GM21423 (cell line): ENCODE data around the gene MS4A10.
A peak's percentile ranks its signal among the peaks of the same experiment; 100 is the strongest.

Source experiments
- ATAC-seq: cut with Tn5 transposase; IDR thresholded peaks from one replicate; pipeline ENCODE4 v1.9.1; 2021; ENCODE audit warnings: mild to moderate bottlenecking, moderate library complexity; ENCODE audit not compliant: unreplicated experiment

Gene MS4A10

DNA sequence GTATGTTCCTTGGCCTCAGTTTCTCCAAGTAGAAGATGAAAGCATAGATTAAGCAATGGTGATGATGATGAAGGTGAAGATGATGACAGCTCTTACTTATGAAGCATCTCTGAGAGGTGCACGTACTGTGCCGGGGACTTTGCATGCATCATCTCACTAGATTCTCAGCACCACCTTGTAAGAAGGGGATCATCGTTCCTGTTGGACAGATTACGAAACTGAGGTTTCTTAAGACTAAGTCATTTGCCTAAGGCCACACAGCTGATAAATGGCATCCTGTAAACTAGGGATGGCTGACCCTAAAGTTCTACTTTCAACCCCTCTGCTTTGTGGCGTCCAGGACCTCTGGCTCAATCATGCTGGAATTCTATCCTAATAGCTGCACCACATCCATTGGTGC, 19.8 kb upstream of the MS4A10 start:
- ATAC-seq = no peak

DNA sequence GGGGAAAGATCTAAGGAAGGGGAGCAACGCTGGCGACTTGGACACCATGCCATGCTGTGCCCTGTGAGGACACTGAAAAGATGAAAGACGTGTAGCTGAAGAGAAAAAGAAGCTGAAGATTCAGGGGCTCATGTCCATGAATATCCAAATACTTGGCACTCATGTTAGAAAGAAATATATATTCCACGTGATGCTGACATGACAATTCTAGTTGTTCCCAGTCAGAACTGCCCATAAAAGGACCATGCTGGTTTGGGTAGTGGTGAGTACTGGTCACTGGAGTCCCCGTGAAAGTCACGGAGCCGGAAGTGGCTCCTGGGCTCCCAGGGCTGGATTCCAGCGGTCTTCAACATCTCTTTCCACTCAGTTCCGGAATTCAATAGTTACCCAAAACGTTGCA, 18.6 kb upstream of the MS4A10 start:
- no peak for ATAC-seq

DNA sequence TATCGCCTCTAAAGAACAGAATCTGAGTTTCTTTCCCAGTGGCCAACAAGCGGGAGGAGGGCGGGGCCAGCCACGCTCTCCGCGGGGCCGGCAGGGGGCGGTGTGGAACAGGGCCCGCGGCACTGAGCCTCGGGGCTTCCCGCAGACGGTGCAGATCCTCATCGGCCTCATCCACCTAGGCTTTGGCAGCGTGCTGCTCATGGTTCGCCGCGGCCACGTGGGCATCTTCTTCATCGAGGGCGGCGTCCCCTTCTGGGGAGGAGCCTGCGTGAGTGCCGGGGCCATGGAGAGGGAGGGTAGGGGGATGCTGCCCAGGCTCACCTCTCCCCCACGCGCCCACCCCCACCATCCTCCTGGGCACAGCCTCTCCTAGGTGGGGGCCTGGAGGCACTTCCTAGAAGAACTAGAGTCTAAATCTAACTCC, 17.7 kb upstream of the MS4A10 start:
- ATAC-seq = no peak

DNA sequence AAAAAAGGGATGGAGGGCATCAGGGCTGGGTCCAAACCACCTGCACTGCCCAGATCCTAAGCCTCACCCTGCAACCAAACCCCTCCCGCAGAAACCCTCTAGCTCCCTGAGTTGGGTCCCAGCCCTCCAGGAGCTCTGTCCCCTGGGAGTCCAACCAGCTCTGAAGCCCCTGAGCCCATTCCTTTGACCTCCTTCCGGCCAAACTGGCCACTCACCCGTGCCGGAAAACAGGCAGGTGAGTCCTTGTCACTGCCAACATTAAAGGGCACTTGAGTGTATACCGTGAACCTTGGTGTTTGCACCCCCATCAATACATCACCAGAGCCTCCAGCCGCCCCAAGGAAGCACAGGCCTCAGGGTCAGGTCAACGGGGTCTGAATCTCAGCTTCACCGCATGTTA, 16.9 kb upstream of the MS4A10 start:
- no peak for ATAC-seq

DNA sequence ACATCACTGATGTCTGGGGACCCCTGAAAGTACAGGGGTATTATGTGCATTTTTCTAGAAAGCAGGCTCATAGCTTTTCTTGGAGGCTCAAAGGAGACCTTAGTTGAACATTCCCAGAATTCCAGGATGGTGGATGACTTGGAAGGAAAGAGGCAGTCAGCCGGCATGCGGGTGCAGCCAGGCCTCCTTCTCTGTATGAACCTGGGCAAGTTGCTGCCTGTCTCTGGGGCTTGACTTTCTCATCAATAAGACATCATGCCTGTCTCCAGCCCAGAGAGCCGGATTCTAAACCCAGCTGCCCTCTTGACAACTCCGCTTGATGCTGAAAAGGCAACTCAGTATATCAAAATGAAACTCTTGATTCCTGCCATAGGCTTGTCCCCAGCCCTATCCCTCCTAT, 15.9 kb upstream of the MS4A10 start:
- ATAC-seq = no peak

DNA sequence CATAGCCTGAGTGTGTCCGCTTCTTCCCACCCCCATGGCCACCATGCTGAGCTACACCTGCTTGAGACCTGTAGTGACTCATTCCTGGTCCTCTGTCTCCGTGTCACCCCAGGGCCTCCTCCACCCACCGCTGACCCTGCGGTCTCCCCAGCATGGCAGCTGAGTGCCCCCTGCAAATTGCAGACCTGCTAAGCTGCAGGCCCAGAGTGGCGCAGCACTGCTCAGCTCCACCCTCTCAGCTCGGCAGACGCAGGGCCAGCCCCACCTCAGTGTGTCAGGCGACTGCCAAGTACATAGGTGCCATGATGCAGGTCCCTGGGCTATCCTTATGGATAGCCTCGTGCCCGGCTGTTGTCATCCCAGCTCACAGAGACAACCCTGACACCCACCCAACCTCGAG, 15.3 kb upstream of the MS4A10 start:
- ATAC-seq = no peak

DNA sequence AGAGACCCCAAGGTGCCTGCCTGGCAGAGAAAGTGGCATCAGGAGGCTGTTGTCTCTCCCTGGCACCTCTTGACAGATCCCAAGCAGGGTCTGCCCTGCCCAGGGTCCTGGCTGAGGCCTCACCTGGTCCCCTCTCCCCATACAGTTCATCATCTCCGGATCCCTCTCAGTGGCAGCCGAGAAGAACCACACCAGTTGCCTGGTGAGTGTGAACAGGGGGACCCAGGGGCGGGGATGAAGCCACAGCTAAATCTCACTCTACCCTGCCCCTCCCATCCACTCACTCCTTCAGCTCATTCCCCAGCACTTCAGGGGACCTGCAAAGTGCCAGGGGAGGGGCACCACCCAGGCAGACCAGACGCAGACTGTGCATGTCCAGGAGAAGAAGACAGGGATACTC, 14.0 kb upstream of the MS4A10 start:
- no peak for ATAC-seq

DNA sequence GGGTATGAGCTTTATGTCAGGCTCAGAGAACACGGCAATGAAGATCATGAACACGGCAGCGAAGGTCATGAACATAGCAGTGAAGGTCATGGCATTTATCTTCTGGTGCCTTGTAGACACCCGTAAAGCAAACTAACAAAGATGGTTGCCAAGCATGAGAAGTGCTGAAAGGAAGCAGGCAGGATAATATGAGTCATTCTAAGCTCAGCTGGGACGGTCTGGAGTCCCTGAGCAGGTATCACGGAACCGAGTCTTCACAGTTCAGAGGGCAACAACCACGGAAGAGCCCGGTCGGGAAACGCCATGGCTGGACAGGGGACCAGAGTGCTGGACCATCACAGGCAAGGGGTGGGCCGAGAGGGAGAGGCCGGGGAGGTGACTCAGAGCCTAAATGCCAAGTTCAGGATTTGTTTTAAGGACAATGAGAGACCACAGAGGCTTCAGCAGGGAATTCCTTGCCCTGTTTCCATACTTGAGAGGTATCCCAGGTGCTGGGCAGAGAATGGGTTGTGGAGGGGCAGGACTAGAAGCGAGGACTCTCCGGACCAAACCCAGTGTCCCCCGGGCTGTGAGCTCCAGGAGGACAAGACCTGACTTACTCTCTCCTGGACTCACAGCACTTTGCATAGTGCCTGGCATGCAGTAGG, 13.1 kb upstream of the MS4A10 start:
- no peak for ATAC-seq

DNA sequence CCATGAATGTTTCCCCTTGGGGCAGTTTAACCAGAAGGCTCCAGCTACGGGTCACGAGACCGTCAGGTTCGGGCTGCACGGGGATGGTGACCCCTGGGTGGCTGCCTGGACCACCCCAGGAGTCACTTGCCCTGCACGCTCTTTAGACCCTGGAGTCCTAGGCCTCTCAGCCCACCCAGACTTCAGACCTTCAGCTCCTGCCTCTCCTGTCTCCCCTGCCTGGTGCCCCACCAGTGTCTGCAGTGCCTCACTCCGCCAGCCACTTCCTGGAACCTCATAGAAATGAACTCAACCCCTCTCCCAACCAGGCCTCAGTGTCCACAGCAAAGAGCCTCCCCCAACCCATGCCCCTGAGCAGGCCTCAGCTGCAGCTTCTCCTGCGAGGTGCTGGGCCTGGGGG, 12.5 kb upstream of the MS4A10 start:
- no peak for ATAC-seq

DNA sequence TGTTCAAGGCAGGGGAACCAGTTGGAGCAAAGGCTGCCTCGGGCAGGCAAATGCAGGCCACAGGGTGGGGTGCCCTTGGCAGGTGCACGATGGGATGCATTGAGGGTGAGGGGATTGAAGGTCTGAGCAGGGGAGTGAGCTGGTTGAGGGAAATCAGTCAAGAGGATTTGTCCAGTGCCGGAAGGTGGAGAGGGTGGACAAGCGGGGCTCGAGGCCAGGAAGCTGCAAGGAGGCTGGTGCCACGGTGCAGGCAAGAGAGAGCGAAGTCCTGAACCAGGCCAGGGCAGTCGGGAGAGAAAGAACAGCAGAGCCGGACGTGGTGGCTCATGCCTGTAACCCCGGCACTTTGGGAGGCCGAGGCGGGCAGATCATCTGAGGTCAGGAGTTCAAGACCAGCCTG, 10.4 kb upstream of the MS4A10 start:
- ATAC-seq = no peak

DNA sequence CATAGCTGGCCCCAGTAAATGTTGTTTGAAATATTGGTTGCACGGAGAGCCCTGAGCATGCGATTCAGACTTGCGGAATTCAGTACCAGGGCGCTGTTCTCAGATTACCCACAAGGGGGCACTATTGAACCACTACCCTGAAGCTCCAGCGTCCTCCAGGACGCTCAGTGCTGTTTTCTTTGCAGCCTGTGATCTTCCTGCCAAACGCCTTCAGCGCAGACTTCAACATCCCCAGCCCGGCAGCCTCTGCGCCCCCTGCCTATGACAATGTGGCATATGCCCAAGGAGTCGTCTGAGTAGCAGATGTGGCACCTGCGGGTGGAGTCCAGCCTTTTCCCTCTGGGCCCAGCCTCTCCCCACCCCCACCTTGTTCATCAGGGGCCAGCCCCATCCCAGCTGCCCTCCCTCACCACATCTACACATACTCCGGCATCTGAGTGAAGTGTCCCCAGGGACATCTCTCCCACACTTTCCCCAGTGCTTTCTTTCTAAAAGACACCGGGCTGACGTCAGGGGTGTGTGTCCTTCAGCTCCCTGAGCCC, 9.6 kb upstream of the MS4A10 start:
- peak; percentile 77 for ATAC-seq

DNA sequence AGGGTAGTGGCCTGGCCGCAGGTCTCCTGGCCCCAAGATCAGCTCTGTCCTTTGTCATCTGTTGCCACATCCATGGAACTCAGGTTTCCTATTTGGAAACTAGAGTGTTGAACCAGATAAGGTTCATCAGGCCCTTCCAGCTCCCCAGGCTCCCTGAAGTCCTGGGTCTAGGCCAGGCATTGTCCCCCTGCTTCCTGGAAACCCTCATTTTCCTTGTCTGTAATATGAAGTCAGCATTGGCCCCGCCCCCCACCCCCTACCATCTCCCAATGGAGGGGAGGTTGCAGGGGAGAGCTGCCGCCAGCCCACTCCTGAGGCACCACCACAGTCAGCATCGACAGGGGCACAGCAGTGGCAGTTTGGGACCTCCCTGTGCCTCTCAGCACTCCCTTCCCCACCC, 9.0 kb upstream of the MS4A10 start:
- ATAC-seq = no peak

DNA sequence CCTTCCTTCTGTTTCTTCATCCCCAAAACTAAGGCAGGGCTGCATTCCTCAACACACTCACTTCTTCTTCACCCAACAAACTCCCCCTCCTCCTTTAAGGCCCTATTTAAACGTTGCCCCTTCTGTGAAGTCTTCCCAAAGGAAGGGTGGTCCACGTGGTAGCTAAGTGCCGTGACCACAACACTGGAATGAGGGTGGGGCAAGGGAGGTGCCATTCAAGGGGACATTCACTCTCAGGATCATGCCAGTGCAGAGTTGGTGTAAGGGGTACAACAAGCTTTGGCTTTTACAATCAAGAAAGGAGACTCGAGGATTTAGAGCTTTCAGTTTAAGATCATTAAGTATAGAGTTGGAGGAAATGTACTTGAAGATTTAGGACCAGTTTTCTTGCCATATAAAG, 8.0 kb upstream of the MS4A10 start:
- no peak for ATAC-seq

DNA sequence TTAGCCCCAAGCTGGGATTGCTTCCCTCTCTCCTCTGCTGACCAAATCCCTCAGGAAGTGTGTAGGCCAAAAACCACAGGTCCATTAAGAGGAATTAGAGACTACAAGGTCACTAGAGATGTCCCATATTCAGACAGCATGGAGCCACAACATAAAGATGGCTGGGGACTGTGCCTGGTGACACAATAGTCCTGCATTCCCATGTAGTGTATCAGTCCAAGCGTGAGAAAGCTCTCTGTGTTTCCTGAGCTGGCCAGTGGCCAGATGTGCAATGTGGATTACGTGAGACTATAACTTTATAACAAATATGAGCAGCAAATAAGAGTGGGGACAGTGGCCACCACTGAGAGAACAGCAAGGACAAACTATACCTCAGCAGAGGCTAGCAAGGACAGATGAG, 7.6 kb upstream of the MS4A10 start:
- ATAC-seq = no peak

DNA sequence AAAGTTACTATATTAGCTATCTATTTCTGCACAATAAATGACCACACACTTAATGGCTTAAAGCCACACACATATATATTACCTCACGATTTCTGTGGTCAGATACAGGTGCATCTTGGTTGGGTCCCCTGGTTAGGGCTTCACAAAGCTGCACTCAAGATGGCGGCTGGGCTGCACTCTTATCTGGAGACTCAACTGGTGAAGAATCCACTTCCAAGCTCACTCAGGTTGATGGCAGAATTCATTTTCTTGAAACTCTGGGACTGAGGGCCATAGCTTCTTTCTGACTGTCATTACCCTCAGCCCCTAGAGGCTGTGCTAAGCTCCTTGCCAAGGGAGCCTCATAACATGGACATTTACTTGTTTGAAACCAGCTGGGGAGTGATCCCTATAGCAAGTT, 5.1 kb upstream of the MS4A10 start:
- ATAC-seq = no peak

DNA sequence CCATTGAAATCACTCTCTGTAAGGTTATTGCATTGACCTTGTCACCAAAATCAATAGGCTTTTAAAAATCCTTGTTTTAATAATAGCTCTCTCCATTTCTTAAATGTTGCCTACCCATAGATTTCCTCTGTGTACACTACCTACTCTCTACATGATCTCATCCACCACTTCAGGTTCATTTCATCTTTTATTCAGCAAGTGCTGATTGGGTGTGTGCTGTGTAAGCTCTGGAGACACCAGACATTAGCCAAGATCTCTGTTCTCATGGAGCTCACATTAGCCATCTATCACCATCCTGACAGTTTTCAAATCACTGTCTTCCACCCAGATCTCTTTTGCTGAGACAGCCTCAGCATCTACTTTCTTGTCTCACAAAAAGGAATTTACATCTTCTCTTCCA, 4.4 kb upstream of the MS4A10 start:
- ATAC-seq = no peak

DNA sequence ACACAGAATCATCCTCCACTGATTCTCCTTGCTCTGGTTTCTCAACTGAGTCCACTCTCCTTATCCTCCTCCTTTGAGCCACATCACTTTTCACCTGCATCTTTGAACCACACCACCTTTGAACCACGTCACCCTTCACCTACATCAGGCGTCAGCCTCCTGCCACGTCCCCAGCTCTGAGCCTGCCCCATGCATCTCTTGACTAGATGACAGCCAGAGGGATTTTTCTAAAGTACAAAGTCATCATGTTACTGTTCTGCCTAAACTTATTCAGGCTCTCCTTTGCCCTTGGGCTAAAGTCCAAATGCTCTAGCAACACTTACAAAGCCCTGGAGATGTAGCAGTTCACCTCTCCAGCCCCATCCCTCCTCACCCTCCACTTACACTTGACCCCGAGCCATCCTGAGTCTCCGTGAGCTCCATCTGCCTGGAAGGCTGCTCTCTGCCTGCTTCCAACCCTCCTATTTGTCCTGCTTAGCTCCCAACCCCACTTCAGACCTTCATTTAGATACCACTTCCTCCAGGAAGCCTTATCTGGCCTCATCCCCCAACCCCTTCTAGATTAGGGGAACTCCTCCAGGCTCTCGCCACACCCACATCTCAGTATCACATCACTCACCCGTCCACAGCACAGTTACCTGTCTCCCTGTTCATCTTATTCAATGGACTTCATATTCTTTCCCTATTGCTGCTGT, 3.7 kb upstream of the MS4A10 start:
- ATAC-seq = no peak

DNA sequence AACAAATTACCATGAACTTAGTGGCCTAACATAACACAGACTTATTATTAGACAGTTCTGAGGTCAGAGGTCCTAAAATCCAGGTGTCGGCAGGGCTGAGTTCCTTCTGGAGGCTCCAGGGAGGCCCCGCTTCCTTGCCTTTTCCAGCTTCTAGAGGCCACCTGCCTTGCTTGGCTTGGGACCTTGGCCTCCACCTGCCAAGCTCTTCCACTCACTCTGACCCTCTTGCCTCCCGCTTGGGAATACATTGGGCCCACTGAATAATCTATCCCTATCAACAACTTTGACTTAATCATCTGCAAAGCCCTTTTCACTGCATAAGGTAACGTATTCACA, 3.2 kb upstream of the MS4A10 start:
- no peak for ATAC-seq

DNA sequence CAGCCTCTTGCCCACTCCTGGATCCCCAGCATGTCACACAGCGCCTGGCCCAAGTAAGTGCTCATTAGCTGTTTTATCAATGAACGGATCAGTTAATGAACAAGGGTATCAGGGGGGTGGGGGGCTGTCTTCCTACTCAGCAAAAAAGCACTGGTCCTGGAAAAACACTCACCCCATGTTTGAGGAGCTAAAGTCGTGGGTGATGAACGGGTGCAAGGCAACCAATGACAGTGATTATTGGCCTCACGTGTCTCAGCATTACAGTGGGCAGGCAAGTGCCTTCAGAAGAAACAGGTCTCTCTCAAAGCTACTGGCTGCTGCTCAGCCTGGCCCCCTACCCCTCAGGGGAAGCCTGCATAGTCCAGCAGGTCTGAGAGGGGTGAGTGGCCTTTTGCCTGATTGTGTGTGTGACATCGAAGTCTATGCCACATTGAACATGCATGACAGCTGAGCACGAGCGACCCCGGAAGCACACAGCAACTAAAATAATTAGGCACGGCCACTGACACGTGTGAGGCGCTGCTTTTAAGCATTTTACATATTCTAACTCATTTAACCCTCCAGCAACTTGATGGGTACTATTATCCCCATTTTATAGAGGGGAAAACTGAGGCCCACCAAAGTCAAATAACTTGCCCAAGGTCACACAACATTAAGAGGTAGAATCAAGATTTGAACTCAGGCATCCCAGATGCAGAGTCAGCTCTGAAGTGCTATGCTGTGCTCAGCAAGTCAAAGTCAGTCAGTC, 2.6 kb upstream of the MS4A10 start:
- no peak for ATAC-seq

DNA sequence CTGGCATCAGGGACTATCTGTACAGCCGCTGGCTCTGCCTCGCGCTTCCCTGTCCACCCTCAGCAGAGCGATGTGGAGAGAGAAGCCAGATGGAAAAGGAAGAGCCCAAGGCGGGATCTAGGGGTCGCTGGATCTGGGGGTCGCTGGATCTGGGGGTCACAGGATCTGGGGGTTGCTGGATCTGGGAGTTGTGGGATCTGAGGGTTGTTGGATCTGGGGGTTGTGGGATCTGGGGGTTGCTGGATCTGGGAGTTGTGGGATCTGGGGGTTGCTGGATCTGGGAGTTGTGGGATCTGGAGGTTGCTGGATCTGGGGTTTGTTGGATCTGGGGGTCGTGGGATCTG, 2.0 kb upstream of the MS4A10 start:
- ATAC-seq = no peak

DNA sequence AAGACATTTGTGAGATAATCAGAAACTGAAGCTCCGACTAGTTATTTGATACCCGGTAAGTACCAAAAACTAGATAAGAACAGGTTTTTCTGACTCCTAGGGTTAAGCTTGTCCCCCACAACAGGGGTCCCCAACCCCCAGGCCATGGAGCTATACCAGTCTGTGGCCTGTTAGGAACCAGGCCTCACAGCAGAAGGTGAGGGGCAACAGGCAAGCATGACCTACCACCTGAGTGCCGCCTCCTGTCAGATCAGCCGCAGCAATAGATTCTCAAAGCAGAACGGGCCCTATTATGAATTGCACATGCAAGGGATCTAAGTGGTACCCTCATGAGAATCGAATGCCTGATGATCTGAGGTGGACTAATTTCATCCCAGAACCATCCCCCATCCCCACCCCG, 1.2 kb upstream of the MS4A10 start:
- no peak for ATAC-seq

DNA sequence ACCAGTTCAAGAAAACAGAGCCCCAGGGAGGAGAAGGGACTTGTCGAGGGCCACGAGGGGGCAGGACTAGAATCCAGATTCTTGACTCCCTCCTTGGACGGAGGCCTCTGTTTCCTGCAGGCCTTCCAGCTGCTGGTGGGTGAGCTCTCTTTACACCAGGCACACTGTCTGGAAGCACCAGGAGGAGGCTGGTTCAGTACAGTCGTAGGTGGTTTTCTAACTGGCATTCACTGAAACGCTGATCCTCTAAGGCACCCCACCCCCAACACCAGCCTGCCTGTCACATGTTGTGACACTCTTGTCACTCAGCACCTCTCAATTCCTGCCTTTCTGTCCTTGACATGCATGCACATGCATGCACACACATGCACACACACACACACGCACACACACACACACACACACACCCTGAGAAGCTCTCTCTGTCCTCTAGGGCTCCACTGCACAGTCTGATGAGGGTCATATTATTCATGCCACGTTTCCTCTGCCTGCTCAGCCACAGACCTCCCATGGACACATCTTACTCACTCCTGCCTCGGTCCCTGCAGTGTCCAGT, 751 bp downstream of the MS4A10 start:
- ATAC-seq = no peak
